ENCODE measurements around the gene IFITM1. TPM values are rescaled to one million over a fixed set of nuclear protein-coding genes. Genes with fewer than 3 reads are reported as not detected.

The IFITM1 gene
- total RNA-seq, 1 donor = 64.4 TPM

- DNase-seq (ENCODE audit: insufficient read length, low spot score, missing footprints) = peak; percentile 68
- no peak for TF ChIP-seq CTCF (IDR thresholded peaks at IDR 0.05; ENCODE audit: extremely low read depth, low read depth, low read length)
- Histone ChIP-seq H3K36me3 (ENCODE audit: insufficient read depth, low read length) (no peaks in the 10 kb centered on the region), H3K27me3 (ENCODE audit: insufficient read depth, low read length) (peaks cover 6% of the 10 kb centered on the region), H3K4me1 (ENCODE audit: insufficient read depth, low read length) (peaks cover 19% of the 10 kb centered on the region), H3K27ac (ENCODE audit: low read depth, low read length) (no peak overlapping the region), H3K4me2 (ENCODE audit: insufficient read depth, low read length) (no peak overlapping the region), H4K20me1 (ENCODE audit: insufficient read depth, low read length) (no peaks in the 10 kb centered on the region), H3K4me3 (ENCODE audit: insufficient read depth, low read length) (no peak overlapping the region), H3K79me2 (ENCODE audit: insufficient read depth, low read length) (no peaks in the 10 kb centered on the region), H3K9me3 (ENCODE audit: low read depth, low read length) (peaks cover 2% of the 10 kb centered on the region), H2AFZ (ENCODE audit: low read length) (no peak overlapping the region)
These were observed 44.4 kb downstream of the IFITM1 start for GRCh38 chr11:358129-358800.

GRCh38 chr11:359181-359714 is 45.4 kb downstream of the IFITM1 start:
- Histone ChIP-seq H3K27me3 (ENCODE audit: insufficient read depth, low read length) (peaks cover 6% of the 10 kb centered on the region), H3K79me2 (ENCODE audit: insufficient read depth, low read length) (no peaks in the 10 kb centered on the region), H3K9me3 (ENCODE audit: low read depth, low read length) (peaks cover 2% of the 10 kb centered on the region), H3K4me1 (ENCODE audit: insufficient read depth, low read length) (peaks cover 12% of the 10 kb centered on the region), H3K4me3 (ENCODE audit: insufficient read depth, low read length) (no peak overlapping the region), H3K27ac (ENCODE audit: low read depth, low read length) (no peak overlapping the region), H3K4me2 (ENCODE audit: insufficient read depth, low read length) (no peak overlapping the region), H3K36me3 (ENCODE audit: insufficient read depth, low read length) (no peaks in the 10 kb centered on the region), H4K20me1 (ENCODE audit: insufficient read depth, low read length) (no peaks in the 10 kb centered on the region), H2AFZ (ENCODE audit: low read length) (no peak overlapping the region)
- no peak for TF ChIP-seq CTCF (IDR thresholded peaks at IDR 0.05; ENCODE audit: extremely low read depth, low read depth, low read length)
- DNase-seq (ENCODE audit: insufficient read length, low spot score, missing footprints) = peak; percentile 75

GRCh38 chr11:360326-361280 is 46.8 kb downstream of the IFITM1 start:
- no peaks in the 10 kb centered on the region for H3K36me3 ChIP-seq (ENCODE audit: insufficient read depth, low read length)
- H3K79me2 ChIP-seq (ENCODE audit: insufficient read depth, low read length) = no peaks in the 10 kb centered on the region
- H3K4me1 ChIP-seq (ENCODE audit: insufficient read depth, low read length) = peaks cover 2% of the 10 kb centered on the region
- no peak overlapping the region for H2AFZ ChIP-seq (ENCODE audit: low read length)
- no peak overlapping the region for H3K27ac ChIP-seq (ENCODE audit: low read depth, low read length)
- peaks cover 2% of the 10 kb centered on the region for H3K9me3 ChIP-seq (ENCODE audit: low read depth, low read length)
- H3K4me3 ChIP-seq (ENCODE audit: insufficient read depth, low read length) = no peak overlapping the region
- no peaks in the 10 kb centered on the region for H4K20me1 ChIP-seq (ENCODE audit: insufficient read depth, low read length)
- peaks cover 14% of the 10 kb centered on the region for H3K27me3 ChIP-seq (ENCODE audit: insufficient read depth, low read length)
- H3K4me2 ChIP-seq (ENCODE audit: insufficient read depth, low read length) = no peak overlapping the region
- DNase-seq (ENCODE audit: insufficient read length, low spot score, missing footprints) = peak; percentile 64
- no peak for TF ChIP-seq CTCF (IDR thresholded peaks at IDR 0.05; ENCODE audit: extremely low read depth, low read depth, low read length)
